ENCODE measurements around the gene GRK4. TPM values are rescaled to one million over a fixed set of nuclear protein-coding genes. Genes with fewer than 3 reads are reported as not detected.

The GRK4 gene
- total RNA-seq, 1 experiment from 2014 or later, result 4.2 TPM

- Histone ChIP-seq H3K36me3 (ENCODE audit: control insufficient read depth in 1 of 2, insufficient read depth in 2 of 2, low read length in 2 of 2) (no peaks in the 10 kb centered on the region), H4K20me1 (ENCODE audit: insufficient read depth) (no peaks in the 10 kb centered on the region), H3K4me3 (replicated peaks in 1 of 2; ENCODE audit: low read depth in 1 of 2, low read length in 2 of 2) (no peak overlapping the region), H3K9ac (ENCODE audit: low read length) (no peak overlapping the region), H3K27me3 (ENCODE audit: insufficient read depth, low read length) (no peaks in the 10 kb centered on the region), H3K4me1 (ENCODE audit: control insufficient read depth in 1 of 2, insufficient read depth in 2 of 2, low read length in 2 of 2) (no peaks in the 10 kb centered on the region), H3K9me2 (ENCODE audit: insufficient read depth) (no peaks in the 10 kb centered on the region), H3K79me2 (ENCODE audit: insufficient read depth, low read length) (no peaks in the 10 kb centered on the region), H3K27ac (ENCODE audit: low read depth, low read length) (no peak overlapping the region), H3K4me2 (ENCODE audit: low read length) (no peak overlapping the region), H2AFZ (ENCODE audit: low read depth, low read length, poor library complexity, severe bottlenecking) (no peak overlapping the region), H3K9me3 (ENCODE audit: control insufficient read depth in 1 of 2, insufficient read depth in 1 of 2, low read depth in 1 of 2, low read length in 2 of 2) (peaks cover 5 to 7% of the 10 kb centered on the region in 2 experiments; a peak in 1 of 4 replicates)
- ChIA-PET POLR2A (no interaction called here), RAD21 (ENCODE audit: low non-redundant PET in 1 of 2, low total read pairs in 2 of 2, uncharacterized antibody in 2 of 2, unreplicated experiment in 2 of 2) (no interaction called here), CTCF (no interaction called here)
- ATAC-seq, result no peak
- no TSS peak for BruUV-seq (replicated peaks)
- DNase-seq (ENCODE audit: low read depth, low spot score), result no peak
- TF ChIP-seq ZBTB33 (IDR thresholded peaks at IDR 0.05; ENCODE audit: extremely low read depth, insufficient replicate concordance, low read length) (no peak), ZFX (IDR thresholded peaks at IDR 0.05) (no peak)
- intact Hi-C loops (cut with micrococcal nuclease), result no loop called here
Measured at GRCh38 chr4:3060946-3061345, 97.6 kb downstream of the GRK4 start.

- CTCF ChIA-PET, result no interaction called here
- H3K4me1 ChIP-seq (ENCODE audit: control insufficient read depth in 1 of 2, insufficient read depth in 2 of 2, low read length in 2 of 2), result no peaks in the 10 kb centered on the region
- no peaks in the 10 kb centered on the region for H3K9me2 ChIP-seq (ENCODE audit: insufficient read depth)
Measured at GRCh38 chr4:3062471-3062870, 99.1 kb downstream of the GRK4 start.

More at GRCh38 chr4:3062471-3062870, 99.1 kb downstream of the GRK4 start:
- Histone ChIP-seq H4K20me1 (ENCODE audit: insufficient read depth) (no peaks in the 10 kb centered on the region), H3K36me3 (ENCODE audit: control insufficient read depth in 1 of 2, insufficient read depth in 2 of 2, low read length in 2 of 2) (no peaks in the 10 kb centered on the region), H3K9ac (ENCODE audit: low read length) (no peak overlapping the region), H3K4me2 (ENCODE audit: low read length) (no peak overlapping the region), H3K9me3 (ENCODE audit: control insufficient read depth in 1 of 2, insufficient read depth in 1 of 2, low read depth in 1 of 2, low read length in 2 of 2) (no peaks in the 10 kb centered on the region), H2AFZ (ENCODE audit: low read depth, low read length, poor library complexity, severe bottlenecking) (no peak overlapping the region), H3K4me3 (replicated peaks in 1 of 2; ENCODE audit: low read depth in 1 of 2, low read length in 2 of 2) (no peak overlapping the region), H3K79me2 (ENCODE audit: insufficient read depth, low read length) (no peaks in the 10 kb centered on the region), H3K27me3 (ENCODE audit: insufficient read depth, low read length) (no peaks in the 10 kb centered on the region), H3K27ac (ENCODE audit: low read depth, low read length) (no peak overlapping the region)
- DNase-seq (ENCODE audit: low read depth, low spot score) (no peak), ATAC-seq (no peak)
- intact Hi-C loops (cut with micrococcal nuclease), result no loop called here
- RAD21 ChIA-PET (ENCODE audit: low non-redundant PET in 1 of 2, low total read pairs in 2 of 2, uncharacterized antibody in 2 of 2, unreplicated experiment in 2 of 2), result no interaction called here
- TF ChIP-seq ELF1 (IDR thresholded peaks at IDR 0.05; ENCODE audit: borderline replicate concordance, low read depth), result no peak
- no TSS peak for BruUV-seq (replicated peaks)
- POLR2A ChIA-PET, result no interaction called here
